ENCODE results near the gene RIPOR3. TPM values are rescaled to one million over a fixed set of nuclear protein-coding genes. Genes with fewer than 3 reads are reported as not detected.
"Not testable (repeated sequence)": the region's sequence is repeated elsewhere in the genome, so short reads cannot be mapped to it uniquely, and the experiment has no call there.

The RIPOR3 gene
- total RNA-seq, 2 experiments from 2014 or later = not detected

DNA sequence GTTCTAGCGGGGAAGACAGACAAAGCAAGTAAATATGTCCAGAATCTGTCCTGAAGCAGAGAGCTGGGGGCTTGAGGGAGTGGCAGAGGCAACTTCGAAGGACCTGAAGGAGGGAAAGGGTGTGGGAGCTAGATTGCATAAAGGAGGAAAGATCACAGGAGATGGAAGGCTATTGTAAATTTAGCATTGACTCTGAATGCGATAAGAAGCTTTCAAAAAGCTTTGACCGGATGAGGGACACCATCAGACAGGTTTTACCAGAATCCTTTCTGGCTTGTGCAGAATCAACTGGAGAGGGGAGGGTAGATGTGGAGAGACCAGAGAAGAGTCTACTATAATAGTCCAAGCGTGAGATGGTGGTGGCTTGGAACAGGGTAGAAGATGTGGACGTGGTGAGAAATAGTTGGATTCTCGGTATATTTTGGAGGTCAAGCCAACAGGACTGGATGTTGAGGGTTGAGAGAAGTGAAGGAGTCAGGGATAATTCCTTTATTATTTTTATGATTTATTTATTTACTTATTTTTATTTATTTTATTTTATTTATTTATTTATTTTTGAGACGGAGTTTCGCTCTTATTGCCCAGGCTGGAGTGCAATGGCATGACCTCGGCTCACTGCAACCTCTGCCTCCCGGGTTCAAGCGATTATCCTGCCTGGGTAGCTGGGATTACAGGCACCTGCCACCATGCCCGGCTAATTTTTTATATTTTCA is 19.9 kb upstream of the RIPOR3 start:
- Mint-ChIP-seq H3K4me1 (ENCODE audit: low read depth) (no peaks in the 10 kb centered on the region), H3K36me3 (no peaks in the 10 kb centered on the region), H3K4me3 (no peak overlapping the region), H3K9me3 (no peaks in the 10 kb centered on the region), H3K27ac (no peak overlapping the region), H3K27me3 (peaks cover 12% of the 10 kb centered on the region)
- intact Hi-C loops (cut with micrococcal nuclease) = no loop called here
- DNase-seq = no peak
- POLR2A ChIA-PET = no interaction called here
- CTCF ChIA-PET = no interaction called here

DNA sequence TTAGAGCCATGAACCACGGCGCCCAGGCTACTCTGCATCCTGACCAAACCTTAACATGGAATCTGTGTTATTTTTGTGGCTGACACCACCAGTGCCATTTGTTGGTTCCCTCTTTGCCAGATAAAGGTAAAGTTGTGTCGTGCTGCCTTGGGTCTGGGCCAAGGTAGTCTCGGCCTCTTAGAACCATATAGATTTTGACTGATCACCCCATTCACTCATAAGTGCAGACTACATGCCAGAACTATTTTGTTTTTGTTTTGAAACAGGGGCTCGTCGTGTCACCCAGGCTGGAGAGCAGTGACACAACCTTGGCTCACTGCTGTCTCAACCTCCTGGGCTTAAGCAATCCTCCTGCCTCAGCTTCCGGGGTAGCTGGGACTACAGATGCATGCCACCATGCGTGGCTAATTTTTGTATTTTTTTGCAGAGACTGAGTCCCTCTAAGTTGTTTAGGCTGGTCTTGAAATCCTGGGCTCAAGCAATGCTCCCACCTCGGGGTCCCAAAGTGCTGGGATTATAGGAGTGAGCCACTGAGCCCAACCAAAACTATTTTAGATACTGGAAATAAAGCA is 19.2 kb upstream of the RIPOR3 start:
- ChIA-PET POLR2A (no interaction called here), CTCF (no interaction called here)
- H3K27me3 Mint-ChIP-seq = peaks cover 12% of the 10 kb centered on the region
- H3K4me3 Mint-ChIP-seq = no peak overlapping the region
- H3K9me3 Mint-ChIP-seq = no peaks in the 10 kb centered on the region
- intact Hi-C loops (cut with micrococcal nuclease) = no loop called here
- no peak for DNase-seq
- no peak overlapping the region for H3K27ac Mint-ChIP-seq
- H3K4me1 Mint-ChIP-seq (ENCODE audit: low read depth) = no peaks in the 10 kb centered on the region
- no peaks in the 10 kb centered on the region for H3K36me3 Mint-ChIP-seq

DNA sequence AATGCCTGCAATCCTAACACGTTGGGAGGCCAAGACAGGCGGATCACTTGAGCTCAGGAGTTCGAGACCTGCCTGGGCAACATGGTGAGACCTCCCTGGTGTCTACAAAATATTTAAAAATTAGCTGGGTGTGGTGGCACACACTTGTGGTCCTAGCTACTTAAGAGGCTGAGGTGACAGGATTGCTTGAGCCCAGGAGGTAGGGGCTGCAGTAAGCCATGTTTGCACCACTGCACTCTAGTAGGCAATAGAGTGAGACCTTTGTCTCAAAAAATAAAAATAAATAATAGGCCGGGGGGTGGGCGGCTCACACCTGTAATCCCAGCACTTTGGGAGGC is 18.3 kb upstream of the RIPOR3 start:
- H3K27ac Mint-ChIP-seq = no peak overlapping the region
- CTCF ChIA-PET = no interaction called here
- H3K36me3 Mint-ChIP-seq = no peaks in the 10 kb centered on the region
- intact Hi-C loops (cut with micrococcal nuclease) = no loop called here
- no peaks in the 10 kb centered on the region for H3K4me1 Mint-ChIP-seq (ENCODE audit: low read depth)
- POLR2A ChIA-PET = no interaction called here
- no peak for DNase-seq
- H3K4me3 Mint-ChIP-seq = no peak overlapping the region
- H3K9me3 Mint-ChIP-seq = no peaks in the 10 kb centered on the region
- peaks cover 14% of the 10 kb centered on the region for H3K27me3 Mint-ChIP-seq

DNA sequence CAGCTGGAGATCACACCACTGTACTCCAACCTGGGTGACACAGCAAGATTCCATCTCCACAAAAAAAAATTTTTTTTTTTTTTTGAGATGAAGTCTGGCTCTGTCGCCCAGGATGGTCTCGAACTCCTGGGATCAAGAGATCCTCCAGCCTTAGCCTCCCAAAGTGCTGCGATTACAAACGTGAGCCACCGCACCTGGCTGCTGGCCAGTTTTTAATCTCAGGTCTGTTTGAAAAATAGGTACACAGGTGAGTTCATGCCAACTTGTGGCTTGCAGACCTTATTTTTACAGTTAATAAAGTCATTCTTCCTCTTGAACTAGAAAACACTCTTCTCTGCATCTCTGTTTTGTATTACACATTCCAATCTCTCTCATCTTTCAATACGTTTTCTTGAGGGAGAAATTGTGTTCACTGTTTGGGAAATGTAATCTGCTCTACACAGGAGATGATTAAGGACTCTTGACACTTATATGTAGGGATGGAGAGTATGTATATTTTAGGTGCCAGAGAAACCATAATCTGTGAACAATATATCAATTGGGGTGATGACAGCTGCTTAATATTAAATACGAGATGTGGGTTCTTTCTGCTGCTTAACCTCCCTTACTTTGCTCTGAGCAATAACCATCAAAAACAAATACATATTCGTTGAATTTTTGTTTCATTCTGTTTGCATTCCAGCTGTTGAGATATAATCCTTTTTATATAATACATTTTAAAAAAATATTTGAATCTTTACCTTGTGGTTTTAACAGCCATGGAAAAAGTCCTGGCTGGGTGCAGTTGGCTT is 17.7 kb upstream of the RIPOR3 start:
- POLR2A ChIA-PET = no interaction called here

DNA sequence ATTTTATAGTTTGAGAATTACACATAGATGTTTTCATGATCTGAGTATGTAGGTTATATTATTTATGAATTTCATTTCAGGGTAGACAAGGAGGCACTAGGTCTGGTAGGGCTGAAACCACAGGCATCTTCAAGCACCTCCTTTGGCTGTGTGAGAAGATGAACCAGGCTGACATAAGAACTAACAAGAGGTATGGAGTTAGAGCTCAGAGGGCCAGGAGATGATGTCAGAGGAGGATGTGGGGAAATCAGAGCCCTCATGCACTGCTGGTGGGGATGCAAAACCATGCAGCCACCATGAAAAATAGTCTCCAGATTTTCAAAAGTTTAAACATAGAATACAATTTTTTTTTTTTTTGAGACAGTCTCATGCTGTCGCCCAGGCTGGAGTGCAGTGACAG is 13.6 kb upstream of the RIPOR3 start:
- POLR2A ChIA-PET = no interaction called here
- peaks cover 2% of the 10 kb centered on the region for H3K27me3 Mint-ChIP-seq
- H3K4me1 Mint-ChIP-seq (ENCODE audit: low read depth) = no peaks in the 10 kb centered on the region
- no peak for DNase-seq
- intact Hi-C loops (cut with micrococcal nuclease) = no loop called here
- no peak overlapping the region for H3K27ac Mint-ChIP-seq
- no peaks in the 10 kb centered on the region for H3K9me3 Mint-ChIP-seq
- no peak overlapping the region for H3K4me3 Mint-ChIP-seq
- CTCF ChIA-PET = interaction anchor here (1.4 kb wide), 1 partner anchor 44 kb away, joined by 3 read pairs; no protein-coding TSS in a partner anchor
- H3K36me3 Mint-ChIP-seq = no peaks in the 10 kb centered on the region

More for the DNA sequence above, 17.7 kb upstream of the RIPOR3 start:
- Mint-ChIP-seq H3K4me3 (no peak overlapping the region), H3K36me3 (no peaks in the 10 kb centered on the region), H3K27me3 (peaks cover 12% of the 10 kb centered on the region), H3K27ac (no peak overlapping the region), H3K9me3 (no peaks in the 10 kb centered on the region), H3K4me1 (ENCODE audit: low read depth) (no peaks in the 10 kb centered on the region)
- no peak for DNase-seq
- intact Hi-C loops (cut with micrococcal nuclease) = no loop called here
- CTCF ChIA-PET = interaction anchor here (0.7 kb wide), 1 partner anchor 75 kb away, joined by 4 read pairs; no protein-coding TSS in a partner anchor

DNA sequence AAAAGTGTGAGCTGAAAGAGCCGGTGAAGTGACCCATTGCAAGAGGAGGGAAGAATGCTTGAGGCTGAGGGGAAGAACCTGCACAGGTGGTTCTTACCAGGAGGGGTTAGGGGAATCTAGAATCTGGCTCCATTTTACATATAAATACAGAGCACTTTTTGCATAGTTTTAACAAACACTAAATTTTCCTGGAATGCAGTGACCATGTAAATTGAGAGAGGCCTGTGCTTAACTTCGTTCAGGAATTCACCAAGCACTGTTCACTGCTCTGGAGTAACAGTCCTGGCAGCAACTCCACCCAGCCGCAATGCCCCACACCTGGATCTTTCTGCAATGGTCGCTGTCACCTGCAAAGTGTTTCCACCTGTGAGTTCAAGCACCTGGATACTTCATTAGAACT is 13.2 kb upstream of the RIPOR3 start:
- no peak overlapping the region for H3K27ac Mint-ChIP-seq
- CTCF ChIA-PET = interaction anchor here (1.4 kb wide), 1 partner anchor 45 kb away, joined by 3 read pairs; no protein-coding TSS in a partner anchor
- H3K36me3 Mint-ChIP-seq = no peaks in the 10 kb centered on the region
- intact Hi-C loops (cut with micrococcal nuclease) = no loop called here
- no peaks in the 10 kb centered on the region for H3K9me3 Mint-ChIP-seq
- POLR2A ChIA-PET = no interaction called here
- DNase-seq = no peak
- no peak overlapping the region for H3K4me3 Mint-ChIP-seq
- peaks cover 2% of the 10 kb centered on the region for H3K27me3 Mint-ChIP-seq
- no peaks in the 10 kb centered on the region for H3K4me1 Mint-ChIP-seq (ENCODE audit: low read depth)

DNA sequence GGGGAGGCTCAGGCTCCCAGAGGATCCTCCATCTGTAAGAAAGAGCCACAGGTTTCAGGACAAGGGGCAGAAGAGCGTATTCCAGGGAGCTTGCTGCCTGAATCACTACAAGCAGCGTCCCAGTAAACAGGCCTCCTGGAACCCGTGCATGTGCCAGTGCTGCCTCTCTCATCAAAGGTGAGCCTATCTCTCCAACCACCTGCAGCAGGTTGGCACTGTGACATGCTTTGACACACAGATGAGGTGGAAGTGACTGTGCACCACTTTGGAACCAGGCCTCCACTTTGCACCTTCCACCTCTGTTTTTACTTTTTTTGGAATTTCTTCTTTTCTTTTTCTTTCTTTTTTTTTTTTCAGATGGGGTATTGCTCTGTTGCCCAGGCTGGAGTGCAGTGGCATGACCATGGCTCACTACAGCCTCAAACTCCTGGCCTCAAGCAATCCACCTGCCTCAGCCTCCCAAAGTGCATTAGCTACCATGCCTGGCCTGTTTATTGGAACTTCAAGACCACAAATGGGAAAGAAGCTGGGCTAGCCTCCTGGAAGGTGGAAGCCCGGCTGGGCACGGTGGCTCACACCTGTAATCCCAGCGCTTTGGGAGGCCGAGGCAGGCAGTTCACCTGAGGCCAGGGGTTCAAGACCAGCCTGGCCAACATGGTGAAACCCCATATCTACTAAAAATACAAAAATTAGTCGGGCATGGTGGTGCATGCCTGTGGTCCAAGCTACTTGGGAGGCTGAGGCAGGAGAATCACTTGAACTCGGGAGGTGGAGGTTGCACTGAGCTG is 12.5 kb upstream of the RIPOR3 start:
- H3K4me3 Mint-ChIP-seq; H3K36me3 Mint-ChIP-seq; H3K27ac Mint-ChIP-seq; intact Hi-C loops (cut with micrococcal nuclease); DNase-seq; H3K9me3 Mint-ChIP-seq; POLR2A ChIA-PET; H3K27me3 Mint-ChIP-seq; H3K4me1 Mint-ChIP-seq (ENCODE audit: low read depth): not testable (repeated sequence)
- CTCF ChIA-PET = interaction anchor here (1.2 to 1.4 kb wide), 2 partner anchors 45 to 46 kb away, joined by 3 read pairs; no protein-coding TSS in a partner anchor

DNA sequence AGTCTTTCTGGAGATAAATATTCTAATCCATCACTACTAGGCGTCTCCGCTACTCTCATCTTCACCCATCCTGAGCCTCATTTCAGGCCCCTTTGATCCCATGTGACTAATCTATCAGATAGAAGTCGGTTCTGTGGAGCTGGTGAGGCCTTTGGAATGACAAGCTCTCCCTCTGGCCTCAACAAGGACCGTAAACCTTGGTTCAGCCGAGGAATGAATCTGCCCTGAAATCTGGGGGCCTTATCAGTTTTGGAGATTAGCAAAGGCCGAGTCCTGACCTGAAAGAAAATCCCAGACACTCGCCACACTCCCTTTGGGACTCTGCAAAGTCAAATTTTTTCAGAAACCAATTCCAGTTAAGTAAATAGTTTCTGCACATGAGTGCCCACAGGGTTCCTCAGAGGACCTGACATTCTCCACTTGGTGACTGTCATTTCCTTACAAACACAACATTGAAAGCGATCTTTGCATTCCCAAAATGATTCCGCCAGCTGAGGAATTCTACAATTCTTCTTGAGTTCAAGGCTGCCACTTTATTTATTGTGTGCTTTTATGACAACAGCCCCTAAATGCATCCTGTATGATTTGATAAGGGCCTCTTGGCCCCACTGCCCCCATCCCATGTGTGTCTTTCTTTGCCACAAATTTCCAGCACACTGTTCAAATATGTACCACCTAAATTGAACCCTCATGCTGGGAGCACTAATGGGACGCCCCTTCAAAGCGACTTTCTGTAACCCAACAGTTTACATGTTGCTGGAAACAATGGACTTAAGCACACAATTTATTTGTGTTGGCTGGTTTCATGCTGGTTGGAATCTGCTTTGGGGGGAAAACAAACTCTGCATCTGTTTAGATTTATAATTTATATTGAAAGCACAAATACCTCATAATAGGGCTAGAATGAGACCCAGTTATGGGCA is 10.0 kb upstream of the RIPOR3 start:
- Mint-ChIP-seq H3K27ac (no peak overlapping the region), H3K9me3 (no peaks in the 10 kb centered on the region), H3K4me1 (ENCODE audit: low read depth) (no peaks in the 10 kb centered on the region), H3K4me3 (no peak overlapping the region), H3K36me3 (no peaks in the 10 kb centered on the region), H3K27me3 (peaks cover 5% of the 10 kb centered on the region)
- POLR2A ChIA-PET = no interaction called here
- intact Hi-C loops (cut with micrococcal nuclease) = no loop called here
- CTCF ChIA-PET = interaction anchor here (0.6 kb wide), 1 partner anchor 12 kb away, joined by 3 read pairs; no protein-coding TSS in a partner anchor
- DNase-seq = no peak

DNA sequence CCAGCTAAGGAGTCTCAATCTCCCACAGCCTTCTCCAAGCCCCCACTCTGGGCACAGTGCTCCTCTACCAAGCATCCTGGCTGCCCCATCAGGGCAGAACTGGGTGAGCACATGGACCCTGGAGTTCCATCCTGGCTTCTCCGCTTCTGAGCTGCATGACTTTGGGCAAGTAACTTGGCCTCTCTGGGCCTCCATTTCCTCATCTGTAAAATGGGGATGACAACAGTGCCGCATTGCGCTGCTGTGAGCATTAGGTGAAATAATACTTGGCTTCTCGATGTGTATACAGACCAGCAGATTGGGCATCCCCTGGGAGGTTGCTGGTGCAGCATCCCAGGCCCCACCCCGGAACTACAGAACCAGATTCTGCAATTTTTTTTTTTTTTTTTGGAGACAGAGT is 8.3 kb upstream of the RIPOR3 start:
- DNase-seq = no peak
- ChIA-PET CTCF (no interaction called here), POLR2A (interaction anchor here (0.7 kb wide), 1 partner anchor 124 kb away, joined by 3 read pairs; no protein-coding TSS in a partner anchor)
- Mint-ChIP-seq H3K9me3 (no peaks in the 10 kb centered on the region), H3K27me3 (peaks cover 3% of the 10 kb centered on the region), H3K4me3 (no peak overlapping the region), H3K4me1 (ENCODE audit: low read depth) (no peaks in the 10 kb centered on the region), H3K27ac (no peak overlapping the region), H3K36me3 (no peaks in the 10 kb centered on the region)
- intact Hi-C loops (cut with micrococcal nuclease) = no loop called here

DNA sequence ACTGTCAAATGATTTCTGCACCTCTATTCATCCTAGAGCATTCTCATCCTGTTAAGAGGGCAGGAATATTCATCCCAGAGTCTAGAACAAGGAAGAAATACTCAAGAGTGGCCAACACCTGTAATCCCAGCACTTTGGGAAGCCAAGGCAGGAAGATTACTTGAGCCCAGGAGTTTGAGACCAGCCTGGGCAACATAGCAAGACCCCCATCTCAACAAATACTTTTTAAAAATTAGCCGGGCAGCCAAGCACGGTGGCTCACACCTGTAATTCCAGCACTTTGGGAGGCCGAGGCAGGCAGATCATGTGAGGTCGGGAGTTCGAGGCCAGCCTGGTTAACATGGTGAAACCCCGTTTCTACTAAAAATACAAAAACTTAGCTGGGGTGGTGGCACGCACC is 6.9 kb upstream of the RIPOR3 start:
- H3K9me3 Mint-ChIP-seq; CTCF ChIA-PET; POLR2A ChIA-PET; H3K4me3 Mint-ChIP-seq; intact Hi-C loops (cut with micrococcal nuclease); H3K36me3 Mint-ChIP-seq; H3K27ac Mint-ChIP-seq; H3K27me3 Mint-ChIP-seq; DNase-seq; H3K4me1 Mint-ChIP-seq (ENCODE audit: low read depth): not testable (repeated sequence)

DNA sequence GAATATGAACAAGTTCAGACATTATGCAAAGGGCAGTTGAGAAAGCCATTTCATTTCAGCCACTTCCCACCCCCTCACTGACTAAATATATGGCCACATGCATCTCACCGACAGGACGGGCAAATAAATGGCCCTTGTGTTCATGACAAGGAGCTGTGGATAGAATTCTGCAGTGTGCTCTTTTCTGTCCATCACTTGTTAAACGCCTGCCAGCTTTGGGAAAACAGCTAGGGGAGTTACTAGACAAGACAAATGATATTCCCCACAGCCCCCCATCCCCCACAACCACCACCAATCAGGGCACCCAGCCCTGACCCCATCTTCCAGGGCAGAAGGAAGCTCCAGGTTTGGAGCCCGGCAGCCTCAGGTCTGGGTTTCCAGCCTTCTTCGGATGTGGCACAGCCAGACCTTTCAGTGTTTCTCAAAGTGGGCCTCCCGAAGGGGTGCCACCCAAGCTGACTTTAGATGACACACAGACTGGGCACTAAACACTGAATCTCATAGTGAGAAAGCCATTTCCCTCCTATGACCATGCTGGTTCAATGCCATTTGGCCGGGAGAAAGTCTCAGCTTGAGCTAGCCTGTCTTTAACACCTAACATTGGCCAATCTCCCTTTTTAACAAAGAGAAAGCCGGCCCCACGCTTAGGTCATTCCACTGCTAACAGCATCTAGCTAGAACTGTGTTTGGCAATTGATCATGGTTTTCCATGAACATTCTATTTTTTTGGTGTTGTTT is 4.0 kb upstream of the RIPOR3 start:
- Mint-ChIP-seq H3K27me3 (peaks cover 28% of the 10 kb centered on the region), H3K9me3 (no peaks in the 10 kb centered on the region), H3K36me3 (no peaks in the 10 kb centered on the region), H3K4me3 (no peak overlapping the region), H3K27ac (no peak overlapping the region), H3K4me1 (ENCODE audit: low read depth) (peaks cover 9% of the 10 kb centered on the region)
- ChIA-PET POLR2A (no interaction called here), CTCF (interaction anchor here (1.1 to 1.4 kb wide), 2 partner anchors 54 to 63 kb away, joined by 3 to 4 read pairs; no protein-coding TSS in a partner anchor)
- no peak for DNase-seq
- intact Hi-C loops (cut with micrococcal nuclease) = no loop called here
